ENCODE results near the gene C17orf50.

DNA sequence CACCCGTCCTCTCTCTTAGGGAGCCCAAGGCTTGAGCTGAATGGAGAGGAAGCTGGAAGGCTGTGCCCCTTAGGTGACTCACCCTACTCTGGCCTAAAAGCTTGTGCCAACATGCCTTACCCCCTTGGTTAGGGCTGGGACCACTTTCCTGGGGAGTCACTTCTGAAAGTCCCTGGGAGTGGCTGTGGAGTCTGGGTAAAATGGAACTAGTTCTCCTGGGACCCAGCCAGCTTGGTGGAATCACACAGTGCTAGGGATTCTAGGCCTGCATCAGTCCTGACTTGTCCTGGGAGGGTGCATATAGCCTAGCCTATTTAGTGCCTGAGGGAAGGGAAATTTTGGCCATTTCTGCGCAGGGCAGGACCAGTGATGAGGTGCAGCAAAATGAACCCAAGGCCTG lies 24.2 kb downstream of the C17orf50 start:
- no peak for TF ChIP-seq POLR2A (IDR thresholded peaks at IDR 0.05; ENCODE audit: low read depth, low read length)
- TF ChIP-seq POLR2AphosphoS5 (IDR thresholded peaks at IDR 0.05; ENCODE audit: low read depth, low read length) = no peak
